GM19328 (cell line): ENCODE data around the gene TRIM65.

Experiments
- ATAC-seq: cut with Tn5 transposase; IDR thresholded peaks from one replicate; pipeline ENCODE4 v1.9.1; 2021; ENCODE audit warnings: mild to moderate bottlenecking, moderate library complexity; ENCODE audit not compliant: unreplicated experiment

Gene TRIM65

GRCh38 chr17:75896415-75897159, at the start of gene TRIM65:
TSS of gene TRIM65 (minus strand) at chr17:75896951. CDS start at chr17:75896937, 14 bp downstream.
- ATAC-seq = peak; percentile 50

- ATAC-seq = no peak
Measured at GRCh38 chr17:75945211-75945610, 48.5 kb upstream of the TRIM65 start.

- ATAC-seq = no peak
Measured at GRCh38 chr17:75943491-75943890, 46.7 kb upstream of the TRIM65 start.

GRCh38 chr17:75942473-75942872, 45.7 kb upstream of the TRIM65 start:
- ATAC-seq = no peak

- ATAC-seq = no peak
Measured at GRCh38 chr17:75941442-75941819, 44.7 kb upstream of the TRIM65 start.

GRCh38 chr17:75940727-75941441, 44.1 kb upstream of the TRIM65 start, which contains the start of gene FBF1:
TSS of gene FBF1 (minus strand) at chr17:75941042. CDS start at chr17:75938149, 2,893 bp downstream.
- ATAC-seq = peak; percentile 93

- ATAC-seq = no peak
Measured at GRCh38 chr17:75937652-75938051, 40.9 kb upstream of the TRIM65 start.

GRCh38 chr17:75933808-75934207, 37.1 kb upstream of the TRIM65 start:
- ATAC-seq = no peak

GRCh38 chr17:75932852-75933251, 36.1 kb upstream of the TRIM65 start:
- ATAC-seq = no peak

- ATAC-seq = no peak
Measured at GRCh38 chr17:75931062-75931461, 34.3 kb upstream of the TRIM65 start.

- ATAC-seq = no peak
Measured at GRCh38 chr17:75927286-75927922, 30.7 kb upstream of the TRIM65 start.

- ATAC-seq = no peak
Measured at GRCh38 chr17:75926456-75926855, 29.7 kb upstream of the TRIM65 start.

- ATAC-seq = no peak
Measured at GRCh38 chr17:75925912-75926311, 29.2 kb upstream of the TRIM65 start.

- ATAC-seq = no peak
Measured at GRCh38 chr17:75925103-75925502, 28.4 kb upstream of the TRIM65 start.

GRCh38 chr17:75922963-75923874, 26.5 kb upstream of the TRIM65 start:
- no peak for ATAC-seq

GRCh38 chr17:75922173-75922961, 25.6 kb upstream of the TRIM65 start:
- no peak for ATAC-seq

GRCh38 chr17:75921596-75921995, 24.8 kb upstream of the TRIM65 start:
- no peak for ATAC-seq

GRCh38 chr17:75920045-75920560, 23.4 kb upstream of the TRIM65 start:
- no peak for ATAC-seq

GRCh38 chr17:75919611-75920010, 22.9 kb upstream of the TRIM65 start:
- ATAC-seq = no peak
